Breast epithelium (tissue), 3 donors: ENCODE measurements around the gene FEM1B.

Experiments
- POLR2A ChIP-seq: fragments of 450-650 bp; IDR thresholded peaks from one replicate; pipeline ENCODE4 v1.6.1; 2016; ENCODE audit warnings: antibody characterized with exemption, mild to moderate bottlenecking, moderate library complexity
- POLR2AphosphoS5 ChIP-seq, 3 donors: sonication (generic); formaldehyde crosslinking; IDR thresholded peaks; one replicate each; pipeline ENCODE4 v1.6.1; 2017; ENCODE audit warnings: antibody characterized with exemption in 3 of 3
- TF ChIP-seq, protein P1 (sequence below), 3 donors: fragments of 450-650 bp; IDR thresholded peaks; one replicate each; pipeline ENCODE4 v1.5.1; 2016 to 2017; ENCODE audit warnings: antibody characterized with exemption in 3 of 3, mild to moderate bottlenecking in 3 of 3, moderate library complexity in 3 of 3

DNA sequence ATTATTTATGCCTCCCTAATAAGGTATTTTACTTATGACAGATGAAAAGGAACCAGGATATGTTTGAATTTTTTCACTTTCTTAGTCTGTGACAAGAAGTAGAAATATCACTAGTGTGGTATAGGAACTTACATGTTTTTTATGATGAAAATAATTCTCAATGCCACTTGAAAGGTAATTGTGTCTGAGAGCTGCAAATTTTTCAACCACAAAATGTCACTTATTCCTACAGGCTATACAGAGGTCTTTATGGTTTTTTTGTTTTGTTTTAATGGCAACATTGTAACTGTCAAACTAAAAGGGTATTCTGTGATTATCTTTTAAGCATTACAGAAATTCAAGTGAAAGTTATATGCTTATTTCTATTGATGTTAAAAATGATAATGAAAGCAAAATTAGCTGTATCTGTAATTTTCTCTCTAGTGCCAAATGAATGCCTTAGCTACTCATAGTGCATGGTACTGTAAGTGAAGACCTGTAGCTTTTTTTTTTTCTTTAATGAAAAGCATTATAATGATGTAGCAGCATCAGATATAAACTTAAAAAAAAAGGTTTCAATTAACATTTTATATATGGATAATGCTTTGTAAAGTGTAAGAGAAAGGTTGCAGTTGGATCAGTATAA, 14.7 kb downstream of the FEM1B start:
- TF ChIP-seq POLR2AphosphoS5 (IDR thresholded peaks at IDR 0.05) (no peak), POLR2A (no peak)
- TF ChIP-seq, protein P1, sequence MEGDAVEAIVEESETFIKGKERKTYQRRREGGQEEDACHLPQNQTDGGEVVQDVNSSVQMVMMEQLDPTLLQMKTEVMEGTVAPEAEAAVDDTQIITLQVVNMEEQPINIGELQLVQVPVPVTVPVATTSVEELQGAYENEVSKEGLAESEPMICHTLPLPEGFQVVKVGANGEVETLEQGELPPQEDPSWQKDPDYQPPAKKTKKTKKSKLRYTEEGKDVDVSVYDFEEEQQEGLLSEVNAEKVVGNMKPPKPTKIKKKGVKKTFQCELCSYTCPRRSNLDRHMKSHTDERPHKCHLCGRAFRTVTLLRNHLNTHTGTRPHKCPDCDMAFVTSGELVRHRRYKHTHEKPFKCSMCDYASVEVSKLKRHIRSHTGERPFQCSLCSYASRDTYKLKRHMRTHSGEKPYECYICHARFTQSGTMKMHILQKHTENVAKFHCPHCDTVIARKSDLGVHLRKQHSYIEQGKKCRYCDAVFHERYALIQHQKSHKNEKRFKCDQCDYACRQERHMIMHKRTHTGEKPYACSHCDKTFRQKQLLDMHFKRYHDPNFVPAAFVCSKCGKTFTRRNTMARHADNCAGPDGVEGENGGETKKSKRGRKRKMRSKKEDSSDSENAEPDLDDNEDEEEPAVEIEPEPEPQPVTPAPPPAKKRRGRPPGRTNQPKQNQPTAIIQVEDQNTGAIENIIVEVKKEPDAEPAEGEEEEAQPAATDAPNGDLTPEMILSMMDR (IDR thresholded peaks at IDR 0.05) = no peak
